CD4-positive, alpha-beta T cell (primary cell): ENCODE data around the gene JCHAIN. TPM values are rescaled to one million over a fixed set of nuclear protein-coding genes. Genes with fewer than 3 reads are reported as not detected.

Experiments
- ATAC-seq: fragments of 200-7000 bp; cut with Tn5 transposase; one replicate; pipeline ENCODE4 v1.10.0; 2022; ENCODE audit warnings: mild to moderate bottlenecking; ENCODE audit not compliant: poor library complexity
- CTCF ChIA-PET: fragments of 350-600 bp; sonication (Branson Sonifier 250); formaldehyde crosslinking; loops from one replicate; lab custom pipeline; 2021; ENCODE audit warnings: antibody characterized with exemption, inconsistent platforms; lab: Charles Lee
- POLR2A ChIA-PET: fragments of 350-600 bp; sonication (Branson Sonifier 250); formaldehyde crosslinking; loops from one replicate; lab custom pipeline; 2021; ENCODE audit warnings: antibody characterized with exemption, inconsistent platforms; lab: Charles Lee
- DNase-seq, 14 experiments: peaks; one replicate each; pipeline ENCODE4 v3.0.0-alpha.2; 2013 to 2020; ENCODE audit warnings: mixed read lengths in 2 of 14
- H3K27ac ChIP-seq, 2 donors: one replicate each; pipeline versions ENCODE4 v1.5.1 to v1.7.0; 2013; ENCODE audit warnings: low read length in 2 of 2, low read depth in 1 of 2, mild to moderate bottlenecking in 1 of 2
- H3K27me3 ChIP-seq, 2 experiments: 1 replicate in 1 of 2; 2 replicates in 1 of 2; pipeline versions ENCODE4 v1.6.1 to v1.7.0; 2013; ENCODE audit warnings: low read length in 2 of 2, control low read depth in 1 of 2, mild to moderate bottlenecking in 1 of 2, moderate library complexity in 1 of 2; ENCODE audit not compliant: insufficient read depth in 2 of 2, control insufficient read depth in 1 of 2
- H3K36me3 ChIP-seq: one replicate; pipeline ENCODE4 v1.6.1; 2013; ENCODE audit warnings: low read length, control low read depth; ENCODE audit not compliant: insufficient read depth
- H3K4me1 ChIP-seq: one replicate; pipeline ENCODE4 v1.6.1; 2013; ENCODE audit warnings: low read length, control low read depth; ENCODE audit not compliant: insufficient read depth
- H3K4me3 ChIP-seq: one replicate; pipeline ENCODE4 v1.5.1; 2013; ENCODE audit warnings: mild to moderate bottlenecking, low read length, moderate library complexity
- H3K9me3 ChIP-seq, 2 experiments: 1 replicate in 1 of 2; 2 replicates in 1 of 2; pipeline versions ENCODE4 v1.6.1 to v1.7.0; 2013; ENCODE audit warnings: low read length in 2 of 2, mild to moderate bottlenecking in 2 of 2, control low read depth in 1 of 2, moderate library complexity in 1 of 2; ENCODE audit not compliant: control insufficient read depth in 1 of 2, insufficient read depth in 1 of 2
- H3K27ac Mint-ChIP-seq: one replicate; pipeline ENCODE4 v1.8.0; 2020; ENCODE audit warnings: mixed read lengths
- H3K27me3 Mint-ChIP-seq: one replicate; pipeline ENCODE4 v1.8.0; 2021; ENCODE audit warnings: mixed read lengths
- H3K36me3 Mint-ChIP-seq: one replicate; pipeline ENCODE4 v1.8.0; 2021; ENCODE audit warnings: low read depth, mixed read lengths
- H3K4me1 Mint-ChIP-seq: one replicate; pipeline ENCODE4 v1.8.0; 2021; ENCODE audit warnings: low read depth, mixed read lengths
- H3K4me3 Mint-ChIP-seq: one replicate; pipeline ENCODE4 v1.8.0; 2020; ENCODE audit warnings: mild to moderate bottlenecking, mixed read lengths
- H3K9me3 Mint-ChIP-seq: one replicate; pipeline ENCODE4 v1.8.0; 2020; ENCODE audit warnings: mixed read lengths
- CTCF ChIP-seq: fragments of 200-600 bp; IDR thresholded peaks from one replicate; pipeline ENCODE4 v1.8.0; 2022; ENCODE audit warnings: antibody characterized with exemption, mild to moderate bottlenecking
- intact Hi-C, 2 experiments: fragments of 100-400 bp; cut with DNase I in 1 of 2; cut with micrococcal nuclease in 1 of 2; formaldehyde crosslinking; loops; one replicate each; pipeline versions ENCODE4 v1.15.1 to v1.9.0; 2023 to 2025; cut with DNase I, micrococcal nuclease
- total RNA-seq, 174 experiments: library from RNA in 2 of 174; stranded (reverse) in 2 of 174; gene quantifications; one replicate each; pipeline ENCODE4 v1.2.3 and lab custom pipeline; 2021 to 2026

JCHAIN gene
- total RNA-seq, 2 experiments from 2014 or later: 1.0 to 2.7 TPM

GRCh38 chr4:70680934-70681333, 14.6 kb upstream of the JCHAIN start:
- H3K27ac Mint-ChIP-seq: no peak overlapping the region

GRCh38 chr4:70678383-70678999, 12.2 kb upstream of the JCHAIN start:
- peak in 1 of 14 experiments; percentile 12 for DNase-seq

More at GRCh38 chr4:70680934-70681333, 14.6 kb upstream of the JCHAIN start:
- ChIA-PET CTCF (interaction anchor here (1.1 to 1.2 kb wide), 2 partner anchors 24 to 29 kb away, joined by 3 read pairs; no protein-coding TSS in a partner anchor), POLR2A (interaction anchor here (1.7 kb wide), 1 partner anchor 8 kb away, joined by 6 read pairs; no protein-coding TSS in a partner anchor)
- Mint-ChIP-seq H3K9me3 (no peaks in the 10 kb centered on the region), H3K4me3 (no peak overlapping the region), H3K36me3 (no peaks in the 10 kb centered on the region), H3K27me3 (no peaks in the 10 kb centered on the region), H3K4me1 (peaks cover 5% of the 10 kb centered on the region)
- TF ChIP-seq CTCF: no peak
- Histone ChIP-seq H3K4me3 (no peak overlapping the region), H3K27ac (no peak overlapping the region), H3K9me3 (no peaks in the 10 kb centered on the region), H3K27me3 (no peaks in the 10 kb centered on the region), H3K4me1 (peaks cover 7% of the 10 kb centered on the region), H3K36me3 (no peaks in the 10 kb centered on the region)
- intact Hi-C loops: loop anchor here in 1 of 2 experiments (10.0 kb wide), 1 partner anchor 314 kb away; the partner anchor contains the start of gene DCK
- no peak for DNase-seq
- no peak for ATAC-seq

GRCh38 chr4:70676554-70677090, 10.3 kb upstream of the JCHAIN start:
- peaks cover 5% of the 10 kb centered on the region for H3K4me1 Mint-ChIP-seq
- Histone ChIP-seq H3K27ac (no peak overlapping the region), H3K9me3 (no peaks in the 10 kb centered on the region), H3K4me3 (no peak overlapping the region), H3K27me3 (no peaks in the 10 kb centered on the region), H3K36me3 (no peaks in the 10 kb centered on the region), H3K4me1 (peaks cover 7% of the 10 kb centered on the region)
- ChIA-PET POLR2A (interaction anchor here (0.7 to 1.9 kb wide), 2 partner anchors 12 to 27 kb away, joined by 3 to 7 read pairs; partner anchors contain the start of gene UTP3), CTCF (no interaction called here)
- TF ChIP-seq CTCF: no peak
- DNase-seq (no peak), ATAC-seq (no peak)
- peaks cover 4% of the 10 kb centered on the region for H3K27me3 Mint-ChIP-seq
- no peaks in the 10 kb centered on the region for H3K9me3 Mint-ChIP-seq
- H3K4me3 Mint-ChIP-seq: no peak overlapping the region
- no peaks in the 10 kb centered on the region for H3K36me3 Mint-ChIP-seq
- no peak overlapping the region for H3K27ac Mint-ChIP-seq
- intact Hi-C loops: no loop called here

More at GRCh38 chr4:70678383-70678999, 12.2 kb upstream of the JCHAIN start:
- Histone ChIP-seq H3K27ac (no peak overlapping the region), H3K4me3 (no peak overlapping the region), H3K4me1 (peaks cover 7% of the 10 kb centered on the region), H3K9me3 (no peaks in the 10 kb centered on the region), H3K36me3 (no peaks in the 10 kb centered on the region), H3K27me3 (no peaks in the 10 kb centered on the region)
- Mint-ChIP-seq H3K4me3 (no peak overlapping the region), H3K27me3 (no peaks in the 10 kb centered on the region), H3K4me1 (peaks cover 5% of the 10 kb centered on the region), H3K9me3 (no peaks in the 10 kb centered on the region), H3K36me3 (no peaks in the 10 kb centered on the region), H3K27ac (no peak overlapping the region)
- ATAC-seq: no peak
- intact Hi-C loops: no loop called here
- ChIA-PET CTCF (no interaction called here), POLR2A (interaction anchor here (1.1 to 1.9 kb wide), 2 partner anchors 10 to 317 kb away, joined by 4 to 7 read pairs; partner anchors contain the start of gene UTP3)
- TF ChIP-seq CTCF: no peak
